Pancreas (tissue), 10 donors: ENCODE data around the gene MACROD2. TPM values are rescaled to one million over a fixed set of nuclear protein-coding genes. Genes with fewer than 3 reads are reported as not detected.

Experiments used
- ATAC-seq, 4 donors: fragments of 200-7000 bp; cut with Tn5 transposase; one replicate each; pipeline versions ENCODE4 v1.8.0 to v1.9.1; 2020; ENCODE audit warnings: mild to moderate bottlenecking in 4 of 4, moderate library complexity in 4 of 4
- DNase-seq, 6 donors: peaks; one replicate each; pipeline ENCODE4 v3.0.0-alpha.2; 2020
- FAIRE-seq: peaks from 2 replicates; lab custom pipeline; 2012; peaks lifted over from hg19 to GRCh38; lab: Jason Lieb, UNC
- H3K27ac ChIP-seq, 4 donors: fragments of 200-600 bp; sonication (generic); 1 replicate in 3 of 4; 2 replicates in 1 of 4; pipeline versions ENCODE4 v1.5.0 to v1.8.0; 2020
- H3K27me3 ChIP-seq, 4 donors: fragments of 200-600 bp; one replicate each; pipeline ENCODE4 v1.8.0; 2021
- H3K36me3 ChIP-seq, 3 donors: fragments of 200-600 bp; sonication (generic) in 1 of 3; one replicate each; pipeline versions ENCODE4 v1.5.0 to v1.8.0; 2020 to 2021
- H3K4me1 ChIP-seq, 3 donors: fragments of 200-600 bp; one replicate each; pipeline ENCODE4 v1.8.0; 2021
- H3K4me3 ChIP-seq, 4 donors: fragments of 200-600 bp; sonication (generic) in 2 of 4; one replicate each; pipeline versions ENCODE4 v1.5.0 to v1.8.0; 2020 to 2021
- H3K9me3 ChIP-seq, 4 donors: fragments of 200-600 bp; one replicate each; pipeline ENCODE4 v1.8.0; 2021
- WGBS, 2 donors: extraction: QIAGEN DNeasy Blood & Tissue Kit; methylation state at CpG; one replicate each; pipeline ENCODE4 v1.1.7; 2013; 5-methylcytosine and 5-hydroxymethylcytosine counted together
- intact Hi-C, 3 donors: fragments of 100-400 bp; cut with DNase I; formaldehyde crosslinking; loops; one replicate each; pipeline versions ENCODE4 v1.11.1 to v1.14.2; 2022
- polyA plus RNA-seq, 2 donors: library from polyadenylated mRNA; stranded (reverse); fragments of 200-250 nt; gene quantifications; one replicate each; pipeline ENCODE4 v1.2.3, GENCODE V29; 2013
- total RNA-seq, 6 donors: library from RNA; stranded (reverse); fragmentation: NEBNext Ultra II Directional in 4 of 6; extraction: Animal tissue kit (Norgen Biotek cat#: 25700) in 4 of 6; gene quantifications; one replicate each; pipeline versions ENCODE4 v1.2.1 to v1.2.4, GENCODE V29; 2021 to 2023
- TF ChIP-seq, protein P1 (sequence below), 4 donors: fragments of 200-600 bp; sonication (generic) in 3 of 4; IDR thresholded peaks; one replicate each; pipeline versions ENCODE4 v1.5.0 to v1.8.0; 2021; ENCODE audit warnings: antibody characterized with exemption in 4 of 4
- donor health status: healthy with polysubstance abuse.
- donor health status: DM: no; HTN: no; CAD: no; lungs with moderate emphysema.
- donor health status: DM: no; HTN: no; CAD: no.
- donor health status: control.
- donor health status: control.
- donor health status: Bipolar disorder and iron deficiency.
- donor health status: DM: yes; HTN: yes; CAD: no.
- donor health status: DM: no; HTN: no; CAD: no.
- donor health status: DM: no; HTN: no; CAD: no.
- donor health status: DM: yes; HTN: yes; CAD: no.

MACROD2 gene
- total and polyA plus RNA-seq, 8 donors: 1.7 to 4.9 (median 2.7) TPM

GRCh38 chr20:15278041-15278440 is 1282.7 kb downstream of the MACROD2 start:
- no peak for ATAC-seq
- TF ChIP-seq, protein P1, sequence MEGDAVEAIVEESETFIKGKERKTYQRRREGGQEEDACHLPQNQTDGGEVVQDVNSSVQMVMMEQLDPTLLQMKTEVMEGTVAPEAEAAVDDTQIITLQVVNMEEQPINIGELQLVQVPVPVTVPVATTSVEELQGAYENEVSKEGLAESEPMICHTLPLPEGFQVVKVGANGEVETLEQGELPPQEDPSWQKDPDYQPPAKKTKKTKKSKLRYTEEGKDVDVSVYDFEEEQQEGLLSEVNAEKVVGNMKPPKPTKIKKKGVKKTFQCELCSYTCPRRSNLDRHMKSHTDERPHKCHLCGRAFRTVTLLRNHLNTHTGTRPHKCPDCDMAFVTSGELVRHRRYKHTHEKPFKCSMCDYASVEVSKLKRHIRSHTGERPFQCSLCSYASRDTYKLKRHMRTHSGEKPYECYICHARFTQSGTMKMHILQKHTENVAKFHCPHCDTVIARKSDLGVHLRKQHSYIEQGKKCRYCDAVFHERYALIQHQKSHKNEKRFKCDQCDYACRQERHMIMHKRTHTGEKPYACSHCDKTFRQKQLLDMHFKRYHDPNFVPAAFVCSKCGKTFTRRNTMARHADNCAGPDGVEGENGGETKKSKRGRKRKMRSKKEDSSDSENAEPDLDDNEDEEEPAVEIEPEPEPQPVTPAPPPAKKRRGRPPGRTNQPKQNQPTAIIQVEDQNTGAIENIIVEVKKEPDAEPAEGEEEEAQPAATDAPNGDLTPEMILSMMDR (IDR thresholded peaks at IDR 0.05): no peak

GRCh38 chr20:15287329-15287728 is 1292.0 kb downstream of the MACROD2 start:
- TF ChIP-seq, protein P1 (IDR thresholded peaks at IDR 0.05): no peak
- H3K27me3 ChIP-seq: no peaks in the 10 kb centered on the region
- 81 to 89% methylated on average over 5 of the region's 5 CpGs for WGBS, 2 donors
- H3K4me3 ChIP-seq: no peak overlapping the region
- H3K36me3 ChIP-seq: no peaks in the 10 kb centered on the region
- no peaks in the 10 kb centered on the region for H3K4me1 ChIP-seq
- no peaks in the 10 kb centered on the region for H3K9me3 ChIP-seq
- ATAC-seq (no peak), DNase-seq (no peak), FAIRE-seq (no peak)
- intact Hi-C loops: no loop called here
- H3K27ac ChIP-seq: no peak overlapping the region

More at GRCh38 chr20:15278041-15278440, 1282.7 kb downstream of the MACROD2 start:
- FAIRE-seq: no peak
- H3K4me3 ChIP-seq: no peak overlapping the region
- intact Hi-C loops: no loop called here
- no peaks in the 10 kb centered on the region for H3K9me3 ChIP-seq
- no peaks in the 10 kb centered on the region for H3K4me1 ChIP-seq
- no peak overlapping the region for H3K27ac ChIP-seq
- no peaks in the 10 kb centered on the region for H3K27me3 ChIP-seq
- DNase-seq: no peak
- H3K36me3 ChIP-seq: no peaks in the 10 kb centered on the region

DNA sequence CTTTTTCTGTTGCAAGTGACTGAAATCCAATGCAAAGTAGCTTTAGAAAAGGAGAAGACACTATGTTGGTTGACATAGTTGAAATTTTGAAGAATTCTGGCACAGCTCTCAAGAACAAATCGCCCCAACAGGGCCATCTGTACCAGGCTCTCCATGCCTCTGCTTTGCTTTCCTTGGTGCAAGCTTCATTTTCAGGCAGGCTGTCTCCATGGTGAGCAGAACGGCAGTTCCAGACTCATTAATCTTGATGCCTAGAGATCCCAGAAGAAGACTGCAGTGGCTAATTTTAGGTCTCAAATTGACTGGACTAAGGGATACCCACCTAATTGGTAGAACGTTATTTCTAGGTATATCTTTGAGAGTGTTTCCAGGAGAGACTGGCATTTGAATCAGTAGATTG is 1292.8 kb downstream of the MACROD2 start:
- intact Hi-C loops: no loop called here
- ATAC-seq (no peak), FAIRE-seq (no peak), DNase-seq (no peak)
- H3K4me1 ChIP-seq: no peaks in the 10 kb centered on the region
- H3K36me3 ChIP-seq: no peaks in the 10 kb centered on the region
- TF ChIP-seq, protein P1 (IDR thresholded peaks at IDR 0.05): no peak
- H3K9me3 ChIP-seq: no peaks in the 10 kb centered on the region
- no peak overlapping the region for H3K27ac ChIP-seq
- WGBS, 2 donors: 76 to 86% methylated on average over 3 of the region's 3 CpGs
- no peaks in the 10 kb centered on the region for H3K27me3 ChIP-seq
- H3K4me3 ChIP-seq: no peak overlapping the region

DNA sequence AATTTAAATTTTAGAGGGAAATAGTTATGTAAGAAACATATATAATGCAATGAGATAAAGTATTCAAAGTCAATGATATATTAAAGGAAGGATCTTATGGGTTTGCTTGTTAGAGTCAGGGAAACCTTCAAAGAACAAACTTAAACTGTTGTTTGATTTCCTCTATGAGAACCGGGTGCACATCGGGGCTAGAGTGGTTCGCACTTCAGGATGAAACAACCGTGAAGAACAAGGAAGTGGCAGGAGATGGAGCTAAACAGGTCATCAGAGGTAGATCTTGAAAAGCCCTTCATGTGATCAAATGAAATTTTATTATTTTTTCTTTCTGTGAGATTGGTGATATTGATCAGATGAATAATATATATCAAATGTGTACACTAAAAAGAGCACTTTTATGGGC is 1294.0 kb downstream of the MACROD2 start:
- Histone ChIP-seq H3K27me3 (no peaks in the 10 kb centered on the region), H3K9me3 (no peaks in the 10 kb centered on the region), H3K27ac (no peak overlapping the region), H3K4me1 (no peaks in the 10 kb centered on the region), H3K36me3 (no peaks in the 10 kb centered on the region), H3K4me3 (no peak overlapping the region)
- TF ChIP-seq, protein P1 (IDR thresholded peaks at IDR 0.05): no peak
- FAIRE-seq (no peak), DNase-seq (no peak), ATAC-seq (no peak)
- WGBS, 2 donors: 64 to 70% methylated on average over 4 of the region's 4 CpGs
- intact Hi-C loops: no loop called here

DNA sequence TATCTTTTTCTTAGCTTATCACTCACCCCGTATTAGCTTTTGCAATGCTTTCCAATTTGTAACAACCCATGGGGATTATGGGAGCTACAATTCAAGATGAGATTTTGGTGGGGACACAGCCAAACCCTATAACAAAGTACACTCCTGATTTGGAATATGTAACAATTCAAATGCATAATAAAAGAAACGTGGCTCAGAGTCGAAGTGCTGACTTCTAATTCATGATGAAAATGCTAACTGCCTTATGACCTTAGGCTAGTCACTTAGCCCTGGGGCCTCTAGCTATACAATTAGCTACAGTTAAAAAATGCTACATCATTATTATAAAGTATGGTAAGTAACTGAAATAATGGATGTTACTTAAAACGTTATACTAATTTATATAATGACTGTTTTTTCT is 1297.1 kb downstream of the MACROD2 start:
- Histone ChIP-seq H3K4me3 (no peak overlapping the region), H3K27me3 (no peaks in the 10 kb centered on the region)
- no peak for FAIRE-seq

More for the DNA sequence above, 1297.1 kb downstream of the MACROD2 start:
- TF ChIP-seq, protein P1 (IDR thresholded peaks at IDR 0.05): no peak
- no peaks in the 10 kb centered on the region for H3K9me3 ChIP-seq
- no peaks in the 10 kb centered on the region for H3K36me3 ChIP-seq
- ATAC-seq (no peak), DNase-seq (no peak)
- H3K27ac ChIP-seq: no peak overlapping the region
- 72 to 76% methylated on average over 4 of the region's 4 CpGs for WGBS, 2 donors
- H3K4me1 ChIP-seq: peaks cover 0 to 9% (median 6%) of the 10 kb centered on the region in 3 donors
- intact Hi-C loops: no loop called here
